ENCODE data around the gene GUCA1A.
"Not testable (repeated sequence)": the region's sequence is repeated elsewhere in the genome, so short reads cannot be mapped to it uniquely, and the experiment has no call there.

GUCA1A gene

DNA sequence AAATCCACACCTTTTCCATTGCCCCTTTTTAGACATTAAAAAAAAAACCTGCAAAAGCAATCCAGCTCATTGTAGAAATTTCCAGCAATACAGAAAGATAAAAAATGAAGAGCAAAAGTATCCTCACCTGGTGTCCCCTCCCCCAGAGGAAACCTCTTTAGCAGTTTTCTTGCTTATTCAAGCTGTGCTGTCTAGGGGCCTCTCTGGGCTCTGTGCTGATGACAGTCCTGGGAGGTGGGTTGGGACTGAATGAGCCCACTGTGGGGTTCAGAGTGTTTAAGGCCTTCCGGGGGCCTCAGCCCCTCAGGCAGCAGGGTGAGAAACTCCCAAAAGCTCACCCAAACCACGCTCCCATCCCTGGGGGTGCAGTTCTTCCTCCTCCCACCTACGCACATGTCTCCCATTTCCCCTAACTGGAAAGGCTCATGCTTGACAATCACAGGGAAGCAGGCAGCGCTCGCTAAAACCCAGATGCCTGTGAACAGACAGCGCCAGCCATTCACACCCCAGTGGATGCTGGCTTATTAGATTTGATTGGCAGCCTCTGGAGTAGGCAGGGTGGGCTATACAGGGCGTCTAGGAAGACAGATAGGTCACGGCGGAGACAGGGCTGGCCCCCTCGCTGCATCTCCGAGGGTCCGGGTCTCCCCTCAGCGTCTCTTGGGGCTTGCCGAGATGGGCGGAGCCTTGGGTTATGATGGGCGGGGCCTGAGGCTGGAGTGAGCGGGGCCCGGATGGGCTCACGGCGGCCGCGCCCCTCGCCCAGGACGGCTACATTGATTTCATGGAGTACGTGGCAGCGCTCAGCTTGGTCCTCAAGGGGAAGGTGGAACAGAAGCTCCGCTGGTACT is 4.6 kb downstream of the GUCA1A start:
- DNase-seq = no peak

DNA sequence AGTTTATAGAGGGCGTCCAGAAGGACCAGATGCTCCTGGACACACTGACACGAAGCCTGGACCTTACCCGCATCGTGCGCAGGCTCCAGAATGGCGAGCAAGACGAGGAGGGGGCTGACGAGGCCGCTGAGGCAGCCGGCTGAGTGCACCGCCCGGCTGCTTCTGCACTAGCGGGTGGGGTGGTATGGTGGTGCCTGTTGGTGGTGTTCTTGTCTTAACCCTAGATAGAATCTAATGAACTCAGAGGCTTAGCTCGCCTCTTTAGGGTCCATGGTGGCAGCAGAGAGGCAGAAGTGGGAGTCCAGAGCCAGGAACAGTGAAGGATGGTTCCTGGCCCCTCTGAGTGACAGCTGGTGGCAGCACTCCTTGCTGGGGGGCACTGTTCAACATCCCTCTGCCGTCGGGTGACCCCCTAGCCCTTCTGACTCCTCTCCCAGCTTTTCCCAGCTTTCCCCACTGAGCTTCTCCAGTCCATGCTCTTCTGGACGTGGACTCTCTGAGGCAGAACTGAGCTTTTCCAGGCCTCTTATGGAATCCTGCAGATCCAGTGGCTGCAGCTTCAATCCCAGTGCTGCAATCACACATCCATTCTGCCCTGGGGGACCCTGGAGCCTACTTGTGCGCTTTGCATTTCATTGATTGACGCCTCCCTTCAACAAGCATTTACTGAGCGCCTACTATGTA is 6.2 kb downstream of the GUCA1A start:
- DNase-seq = no peak

DNA sequence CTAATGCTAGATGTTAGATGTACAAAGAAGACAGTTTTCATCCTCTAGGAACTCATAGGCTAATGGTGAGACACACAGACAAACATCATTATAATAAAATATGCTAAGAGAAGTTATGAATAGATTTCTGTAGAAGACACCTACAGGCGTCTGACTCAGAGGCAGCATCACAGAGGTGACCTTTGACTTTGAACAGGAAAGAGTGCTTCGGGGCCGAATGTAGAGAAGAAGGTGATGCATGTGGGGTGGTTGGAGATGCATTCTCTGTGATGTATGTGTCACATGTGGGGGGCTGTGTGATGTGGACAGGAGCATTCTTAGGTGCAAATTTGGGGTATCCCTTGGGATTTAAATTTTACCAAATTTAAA is 6.8 kb downstream of the GUCA1A start:
- DNase-seq = no peak

DNA sequence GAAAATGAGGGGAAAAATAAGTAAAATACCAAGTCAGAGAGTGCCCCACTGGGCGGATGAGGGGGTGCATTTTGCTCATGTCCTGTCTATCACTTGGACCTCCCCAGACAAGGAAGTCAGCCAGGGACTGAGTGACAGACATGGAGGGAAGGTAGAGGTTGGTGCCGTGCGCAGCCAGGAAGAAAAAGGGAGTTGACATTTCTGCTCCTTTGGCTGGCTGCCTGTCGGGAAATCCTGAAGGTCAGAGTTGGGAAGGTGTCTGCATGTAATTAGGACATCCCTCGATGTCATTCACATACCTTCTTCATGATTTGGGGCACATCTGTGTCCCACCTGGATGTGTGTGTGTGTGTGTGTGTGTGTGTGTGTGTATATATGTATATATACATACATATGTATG is 8.9 kb downstream of the GUCA1A start:
- DNase-seq = no peak

DNA sequence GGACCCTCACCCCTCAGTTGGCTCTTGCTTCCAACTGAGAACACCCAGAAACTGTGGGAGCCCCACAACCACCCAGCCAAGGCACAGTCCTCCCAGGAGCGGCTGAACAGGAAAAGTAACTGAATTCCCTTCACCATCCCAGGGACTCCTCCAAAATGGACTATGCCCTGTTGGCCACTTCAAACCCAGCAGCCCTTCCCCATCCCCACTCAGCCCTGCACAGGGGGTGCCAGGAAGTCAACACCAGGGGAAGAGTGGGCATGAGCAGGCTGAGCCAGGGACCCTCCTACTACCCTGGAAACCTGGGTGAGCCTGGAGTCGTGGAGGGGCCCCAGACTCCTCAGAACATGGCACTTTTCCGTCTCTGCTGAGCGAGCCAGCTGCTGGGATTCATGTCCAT is 11.3 kb downstream of the GUCA1A start:
- DNase-seq = no peak

DNA sequence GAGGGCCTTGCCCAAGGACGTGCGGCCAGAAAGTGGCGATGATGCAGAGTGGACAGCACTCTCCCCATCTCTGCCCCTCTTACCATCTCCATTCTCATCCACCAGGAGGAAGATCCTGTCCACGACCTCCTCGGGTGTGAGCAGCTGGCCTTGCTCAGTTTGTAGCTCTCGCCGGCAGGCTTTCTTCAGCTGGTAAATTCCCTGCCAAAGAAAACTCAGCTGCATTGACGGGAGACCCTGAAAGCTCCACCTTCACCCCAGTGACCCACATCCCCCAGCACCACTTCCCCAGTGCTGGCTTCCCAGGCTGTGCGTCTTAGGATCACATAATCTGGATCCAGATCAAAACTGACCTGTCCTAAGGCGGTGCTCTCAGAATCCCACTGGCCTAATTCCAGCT is 12.4 kb downstream of the GUCA1A start:
- no peak for DNase-seq

DNA sequence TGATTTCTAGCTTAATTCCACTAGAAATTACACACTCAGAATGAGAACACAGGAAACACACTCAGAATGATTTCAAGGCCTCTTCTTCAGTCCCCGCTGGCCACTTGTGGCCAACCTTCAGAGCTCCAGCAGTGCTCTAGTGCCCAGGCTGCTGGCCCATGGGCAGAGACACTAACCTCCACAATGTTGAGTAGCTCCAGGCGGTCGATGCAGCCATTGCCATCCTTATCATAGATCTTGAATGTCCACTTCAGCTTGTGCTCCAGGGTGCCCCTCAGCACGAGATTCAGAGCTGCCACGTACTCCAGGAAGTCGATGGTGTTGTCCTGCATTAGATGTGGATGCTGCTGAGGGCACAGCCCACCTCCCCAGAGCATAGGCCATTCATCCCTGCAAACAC is 15.2 kb downstream of the GUCA1A start:
- no peak for DNase-seq

DNA sequence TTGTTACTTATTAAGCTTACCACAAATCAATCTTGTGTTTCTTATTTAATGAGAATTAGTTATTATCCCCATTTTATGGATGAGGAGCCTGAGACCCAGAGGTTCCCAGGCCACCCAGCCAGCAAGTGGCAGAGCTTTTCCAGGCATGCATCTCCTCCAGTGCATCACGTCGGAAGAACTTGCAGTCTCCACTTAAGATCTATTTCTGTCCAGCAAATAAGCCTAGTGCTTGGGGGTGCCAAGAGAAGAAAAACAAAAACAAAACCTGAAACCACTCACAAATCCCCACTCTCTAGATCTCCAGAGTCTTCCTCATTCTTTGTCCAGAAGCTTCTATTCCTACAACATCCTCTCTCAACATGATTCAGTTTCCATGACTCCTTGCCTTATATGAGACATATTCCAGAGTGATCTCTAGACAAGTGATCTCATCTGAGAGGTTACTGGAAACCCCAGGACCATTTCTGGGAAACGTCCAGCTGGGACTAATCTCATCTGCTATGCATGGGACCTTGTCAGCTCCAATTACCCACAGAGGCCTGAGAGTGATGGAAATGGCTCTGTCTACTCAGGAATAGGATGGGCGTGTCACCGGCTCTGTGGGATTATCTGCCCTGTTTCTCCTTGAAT is 17.5 kb downstream of the GUCA1A start:
- DNase-seq = no peak

DNA sequence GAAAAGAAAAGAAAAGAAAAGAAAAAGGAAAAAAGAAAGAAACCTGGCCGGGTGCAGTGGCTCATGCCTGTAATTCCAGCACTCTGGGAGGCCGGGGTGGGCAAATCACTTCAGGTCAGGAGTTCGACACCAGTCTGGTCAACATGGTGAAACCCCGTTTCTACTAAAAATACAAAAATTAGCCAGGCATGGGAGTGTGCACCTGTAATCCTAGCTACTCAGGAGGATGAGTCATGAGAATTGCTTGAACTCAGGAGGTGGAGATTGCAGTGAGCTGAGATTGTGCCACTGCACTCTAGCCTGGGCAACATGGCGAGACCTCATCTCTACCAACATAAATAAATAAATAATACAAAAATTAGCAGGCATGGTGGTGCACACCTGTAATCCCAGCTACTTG is 19.2 kb downstream of the GUCA1A start:
- DNase-seq = not testable (repeated sequence)

DNA sequence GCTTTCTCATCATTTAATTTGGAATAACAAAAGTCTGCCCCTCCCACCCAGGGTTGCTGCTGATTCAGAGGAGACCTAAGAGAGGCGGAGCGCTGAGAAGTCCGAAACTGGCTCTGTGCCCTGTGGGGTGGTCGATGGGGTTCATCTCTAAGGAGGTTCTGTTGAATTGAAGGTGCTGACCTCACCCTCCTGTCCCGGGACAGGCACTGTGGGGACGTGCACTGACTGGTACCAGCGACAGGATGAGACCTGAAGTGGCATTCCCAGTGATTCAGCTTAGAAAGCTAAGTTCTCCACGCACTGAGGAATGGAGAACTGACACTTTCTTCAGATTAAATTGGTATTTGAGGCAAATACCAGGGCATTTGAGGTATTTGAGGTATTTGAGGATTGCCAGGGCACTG is 20.3 kb downstream of the GUCA1A start:
- no peak for DNase-seq

DNA sequence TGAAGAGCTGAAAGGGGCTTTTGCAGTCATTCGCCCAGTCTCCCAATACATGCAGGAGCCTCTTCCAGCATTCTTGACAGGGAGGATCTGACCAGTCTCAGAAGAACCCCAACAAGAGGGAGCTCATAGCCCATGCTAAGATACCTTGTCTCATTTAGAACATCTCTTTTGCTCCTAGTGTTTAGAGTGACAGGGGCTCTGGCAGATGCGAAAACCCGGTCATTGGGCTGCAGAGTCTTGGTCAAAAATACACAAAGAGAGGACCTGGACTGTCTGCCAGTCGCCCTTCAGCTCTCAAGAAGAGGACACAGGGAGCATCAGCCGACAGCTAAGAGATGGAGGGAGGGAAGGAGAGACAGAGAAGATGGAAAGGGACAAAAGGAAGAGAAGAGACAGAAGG is 20.9 kb downstream of the GUCA1A start:
- no peak for DNase-seq

DNA sequence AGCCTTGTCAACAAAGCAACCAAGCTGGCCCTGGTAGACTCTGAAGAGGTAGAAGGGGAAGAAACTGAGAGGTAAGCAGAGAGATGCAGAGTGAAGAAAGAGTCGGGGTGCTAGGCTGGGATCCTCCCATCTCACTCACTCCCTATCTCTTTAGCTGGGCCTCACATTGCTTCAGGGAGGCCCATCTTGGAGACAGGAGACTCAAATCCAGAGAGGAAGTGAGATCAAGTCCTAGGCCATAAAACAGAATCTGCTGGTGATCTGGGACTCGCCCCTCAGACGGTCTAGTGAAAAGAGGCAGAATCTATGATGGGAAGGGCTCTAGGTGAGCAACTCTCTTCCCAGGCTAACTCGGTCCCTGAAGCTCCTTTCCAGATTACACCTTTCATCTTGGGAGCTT is 22.3 kb downstream of the GUCA1A start:
- DNase-seq = no peak

DNA sequence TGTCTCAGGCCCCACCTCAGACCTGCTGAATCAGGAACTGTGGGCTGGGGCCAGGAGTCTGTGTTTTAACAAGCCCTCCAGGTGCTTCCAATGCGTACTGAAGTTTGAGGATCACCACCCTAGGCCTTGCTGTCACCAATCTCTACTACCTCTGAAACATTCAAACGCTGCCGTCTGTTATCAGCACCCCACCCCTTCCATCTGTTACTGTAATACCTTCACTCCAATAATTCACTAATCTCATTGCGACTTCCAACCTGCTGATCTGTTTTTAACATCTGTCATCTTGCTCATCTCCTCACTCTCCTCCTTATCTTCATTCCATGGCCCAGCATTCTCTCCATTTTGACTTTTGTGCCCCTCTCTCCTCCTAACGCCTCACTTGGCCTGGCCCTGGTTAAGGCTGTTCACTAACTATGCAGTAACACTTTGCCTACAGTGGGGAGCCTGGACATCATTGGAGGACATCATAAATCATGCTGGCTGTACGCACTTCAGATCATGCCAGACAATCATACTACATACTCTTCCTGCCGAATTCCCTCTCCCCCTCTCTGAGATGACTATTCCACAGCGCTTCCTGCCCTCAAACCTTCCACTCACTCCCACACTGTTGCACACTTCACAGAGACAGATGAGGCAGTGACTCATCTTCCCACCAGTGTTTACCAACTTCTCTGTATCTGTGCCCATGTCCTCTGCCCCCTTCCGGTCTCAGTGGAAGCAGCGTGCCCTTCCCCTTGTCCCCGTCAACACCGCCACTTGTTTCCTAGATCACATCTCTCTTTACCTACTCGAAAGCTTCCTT is 24.6 kb downstream of the GUCA1A start:
- no peak for DNase-seq

DNA sequence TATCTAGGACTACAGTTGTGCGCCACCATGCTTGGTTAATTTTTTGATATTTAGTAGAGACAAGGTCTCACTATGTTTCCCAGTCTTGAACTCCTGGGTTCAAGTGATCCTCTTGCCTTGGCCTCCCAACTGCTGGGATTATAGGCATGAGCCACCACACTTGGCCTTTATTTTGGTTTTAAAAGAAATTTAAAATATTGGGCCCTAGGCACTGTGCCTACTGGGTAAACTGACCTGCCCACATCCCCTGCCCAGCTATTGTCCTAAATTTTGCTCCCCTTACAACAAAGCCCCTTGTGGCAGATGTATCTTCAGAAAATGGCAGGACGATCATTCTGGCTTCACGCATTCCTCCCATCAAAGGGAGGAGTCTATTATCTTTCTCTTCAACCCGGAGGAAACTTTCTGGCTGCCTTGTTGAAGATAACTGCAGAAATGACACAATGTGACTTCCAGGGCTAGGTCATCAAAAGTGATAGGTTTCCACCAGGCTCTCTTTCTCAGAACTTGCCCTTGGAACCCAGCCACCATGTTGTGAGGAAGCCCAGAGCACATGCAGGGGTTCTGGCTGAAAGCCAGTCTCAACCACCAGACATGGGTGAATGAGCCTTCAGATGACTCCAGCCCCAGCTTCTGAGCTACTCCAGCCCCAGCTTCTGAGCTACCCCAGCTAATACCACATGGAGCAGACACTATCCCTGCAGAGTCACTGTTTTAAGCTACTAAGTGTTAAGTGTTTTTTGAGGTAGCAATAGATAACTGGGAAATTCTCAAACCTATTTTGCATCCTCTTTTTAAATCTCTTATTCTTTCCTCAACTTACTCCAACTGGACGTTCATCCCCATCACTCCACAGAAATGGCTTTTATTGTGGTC is 26.2 kb downstream of the GUCA1A start:
- no peak for DNase-seq

DNA sequence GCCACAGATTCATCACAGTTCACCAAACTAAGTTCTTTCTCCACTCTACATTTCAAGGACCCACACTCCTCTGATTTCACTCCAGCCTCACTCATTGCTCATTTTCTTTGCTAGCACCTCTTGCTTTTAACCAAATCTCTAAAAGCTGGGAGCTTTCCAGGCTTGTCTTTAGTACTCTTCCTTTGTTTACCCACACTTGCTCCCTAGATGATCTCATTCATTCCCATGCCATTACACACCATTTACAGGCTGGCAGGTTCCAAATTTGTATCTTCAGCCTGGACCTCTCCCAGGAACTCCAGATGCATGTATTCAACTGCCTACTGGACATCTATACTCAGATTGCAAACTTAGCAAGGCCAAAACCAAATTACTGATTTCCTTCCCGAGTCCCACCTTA is 26.9 kb downstream of the GUCA1A start:
- no peak for DNase-seq

DNA sequence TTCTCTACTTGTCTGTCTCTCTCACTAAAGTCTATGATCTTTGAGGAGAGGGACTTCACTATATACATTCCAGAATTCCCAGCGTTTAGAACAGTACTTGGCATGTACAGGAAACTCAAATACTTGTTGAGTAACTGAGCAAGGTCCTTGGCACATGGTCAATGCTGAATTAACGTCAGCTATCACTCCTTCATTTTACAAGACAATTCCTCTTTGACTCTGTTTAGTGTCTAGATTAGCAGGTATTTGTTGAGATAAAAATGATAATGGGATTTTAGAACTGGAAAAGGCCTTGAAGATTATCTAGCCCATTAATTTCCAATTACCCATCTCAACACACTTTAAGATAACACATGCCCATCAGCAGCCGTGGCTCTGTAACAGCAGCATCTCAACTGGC is 28.2 kb downstream of the GUCA1A start:
- DNase-seq = no peak

DNA sequence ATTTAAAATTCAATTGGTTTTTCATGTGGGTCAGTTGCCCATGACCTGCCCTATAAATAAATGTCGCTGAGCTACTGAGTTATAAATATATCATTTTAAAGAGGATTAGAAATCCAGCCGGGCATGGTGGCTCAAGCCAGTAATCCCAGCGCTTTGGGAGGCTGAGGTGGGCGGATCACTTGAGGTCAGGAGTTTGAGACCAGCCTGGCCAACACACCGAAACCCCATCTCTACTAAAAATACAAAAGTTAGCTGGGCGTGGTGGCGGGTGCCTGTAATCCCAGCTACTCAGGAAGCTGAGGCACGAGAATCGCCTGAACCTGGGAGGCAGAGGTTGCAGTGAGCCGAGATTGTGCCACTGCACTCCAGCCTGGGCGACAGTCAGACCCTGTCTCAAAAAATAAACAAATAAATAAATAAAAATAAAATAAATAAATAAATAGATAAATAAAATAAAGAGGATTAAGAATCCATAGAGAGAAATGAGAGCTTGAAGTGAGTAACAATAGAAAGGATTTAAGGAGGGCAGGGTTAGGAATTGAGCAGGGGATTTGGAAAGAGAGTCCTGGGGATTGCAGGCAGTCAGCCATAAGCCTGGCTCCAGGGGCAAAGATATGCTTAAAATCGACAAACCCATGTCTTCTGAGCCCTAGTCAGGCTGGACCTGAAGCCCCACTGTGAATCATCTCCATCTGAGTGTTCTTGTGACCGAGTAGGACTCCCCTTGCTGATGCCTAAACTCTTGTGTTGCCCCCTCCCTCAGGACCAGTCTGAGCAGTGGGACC is 29.2 kb downstream of the GUCA1A start:
- DNase-seq = not testable (repeated sequence)

DNA sequence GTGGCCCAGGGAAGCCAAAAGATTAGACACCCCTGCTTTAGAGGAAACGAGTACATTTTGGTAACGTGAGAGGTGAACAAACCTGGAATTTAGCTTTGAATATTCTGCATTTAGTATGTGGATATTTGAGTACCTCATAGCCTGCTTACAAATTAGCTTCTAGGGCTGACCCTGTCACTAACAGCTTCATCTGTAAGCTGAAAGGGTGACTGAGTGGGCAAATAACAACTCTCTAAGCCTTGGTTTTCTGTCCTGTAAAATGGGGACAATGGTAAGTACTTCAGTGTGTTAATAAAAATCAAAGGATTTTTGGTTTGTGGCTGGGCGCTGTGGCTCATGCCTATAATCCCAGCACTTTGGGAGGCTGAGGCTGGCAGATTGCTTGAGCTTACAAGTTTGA is 30.0 kb downstream of the GUCA1A start:
- DNase-seq = no peak

DNA sequence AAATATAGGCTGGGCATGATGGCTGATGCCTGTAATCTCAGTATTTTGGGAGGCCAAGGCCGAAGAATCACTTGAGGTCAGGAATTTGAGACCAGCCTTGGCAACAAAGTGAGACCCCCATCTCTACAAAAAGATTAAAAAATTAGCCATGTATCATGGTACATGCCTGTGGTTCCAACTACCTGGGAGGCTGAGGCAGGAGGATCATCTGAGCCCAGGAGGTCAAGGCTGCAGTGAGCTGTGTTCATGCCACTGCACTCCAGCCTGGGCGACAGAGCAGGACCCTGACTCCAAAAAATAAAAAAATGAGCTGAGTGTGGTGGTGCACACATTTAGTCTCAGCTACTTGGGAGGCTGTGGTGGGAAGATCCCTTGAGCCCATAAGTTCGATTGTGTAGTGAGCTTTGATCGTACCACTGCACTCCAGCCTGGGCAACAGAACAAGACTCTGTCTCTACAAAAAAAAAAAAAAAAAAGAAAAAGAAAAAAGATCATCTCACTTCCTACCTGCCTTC is 31.7 kb downstream of the GUCA1A start:
- no peak for DNase-seq

DNA sequence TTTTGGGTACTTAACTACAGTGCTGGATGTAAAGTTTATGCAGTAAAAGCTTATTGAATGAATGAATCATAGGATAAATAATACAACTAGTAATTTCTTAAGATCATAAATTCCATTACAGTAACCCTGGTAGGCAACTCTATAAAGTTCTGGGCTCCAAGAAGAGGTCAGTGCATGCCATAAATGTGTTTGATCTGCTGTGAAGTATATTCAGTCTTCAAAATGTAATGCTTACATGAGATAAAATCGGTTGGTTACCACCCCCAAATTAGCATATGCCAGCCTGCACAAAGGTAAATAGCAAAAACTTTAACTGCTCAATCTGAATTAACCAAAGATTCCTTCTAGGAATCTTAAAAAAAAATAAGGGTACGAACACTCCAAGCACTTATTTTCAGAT is 34.4 kb downstream of the GUCA1A start:
- DNase-seq = not testable (repeated sequence)

DNA sequence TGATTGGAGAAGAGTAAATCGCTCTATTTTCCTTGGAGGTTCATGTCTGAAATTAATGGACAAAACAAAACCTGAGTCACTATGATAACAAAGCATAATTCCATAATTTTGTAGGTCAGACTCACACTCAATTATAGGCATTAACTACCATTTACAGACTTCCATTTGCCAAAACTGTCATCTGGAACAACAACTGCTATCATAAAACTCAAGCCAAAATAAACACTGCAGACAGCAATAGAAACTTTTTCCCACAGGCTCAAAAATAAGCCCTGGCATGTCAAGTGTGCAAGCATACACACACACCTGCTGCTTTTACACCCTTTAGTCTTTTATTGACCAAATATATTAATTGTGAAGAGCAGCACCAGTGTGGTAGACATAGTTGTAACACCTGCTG is 37.4 kb downstream of the GUCA1A start:
- no peak for DNase-seq
